ENCODE measurements around the gene BPIFB1.
A peak's percentile ranks its signal among the peaks of the same experiment; 100 is the strongest.

The BPIFB1 gene

DNA sequence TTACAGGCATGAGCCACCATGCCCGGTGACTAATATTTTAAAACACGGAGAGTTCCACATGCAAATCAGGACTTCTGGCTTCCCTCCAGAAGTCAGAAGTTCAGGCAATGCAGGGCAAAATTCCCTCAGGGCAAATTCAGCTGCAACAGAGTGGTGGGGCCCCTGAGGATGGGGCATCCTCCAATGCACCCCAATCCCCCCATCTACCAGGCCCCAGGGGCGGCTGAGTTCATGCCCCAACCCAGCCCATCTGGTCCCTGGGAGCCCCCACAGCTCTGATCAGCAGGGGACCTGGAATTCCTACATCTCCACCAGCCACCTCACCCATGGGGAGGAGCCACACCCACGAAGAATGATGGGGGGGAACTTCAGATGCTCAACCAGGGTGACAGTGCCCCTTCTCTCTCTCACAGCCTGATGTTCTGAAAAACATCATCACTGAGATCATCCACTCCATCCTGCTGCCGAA is 22.6 kb downstream of the BPIFB1 start (continued):
- TF ChIP-seq, protein P1, sequence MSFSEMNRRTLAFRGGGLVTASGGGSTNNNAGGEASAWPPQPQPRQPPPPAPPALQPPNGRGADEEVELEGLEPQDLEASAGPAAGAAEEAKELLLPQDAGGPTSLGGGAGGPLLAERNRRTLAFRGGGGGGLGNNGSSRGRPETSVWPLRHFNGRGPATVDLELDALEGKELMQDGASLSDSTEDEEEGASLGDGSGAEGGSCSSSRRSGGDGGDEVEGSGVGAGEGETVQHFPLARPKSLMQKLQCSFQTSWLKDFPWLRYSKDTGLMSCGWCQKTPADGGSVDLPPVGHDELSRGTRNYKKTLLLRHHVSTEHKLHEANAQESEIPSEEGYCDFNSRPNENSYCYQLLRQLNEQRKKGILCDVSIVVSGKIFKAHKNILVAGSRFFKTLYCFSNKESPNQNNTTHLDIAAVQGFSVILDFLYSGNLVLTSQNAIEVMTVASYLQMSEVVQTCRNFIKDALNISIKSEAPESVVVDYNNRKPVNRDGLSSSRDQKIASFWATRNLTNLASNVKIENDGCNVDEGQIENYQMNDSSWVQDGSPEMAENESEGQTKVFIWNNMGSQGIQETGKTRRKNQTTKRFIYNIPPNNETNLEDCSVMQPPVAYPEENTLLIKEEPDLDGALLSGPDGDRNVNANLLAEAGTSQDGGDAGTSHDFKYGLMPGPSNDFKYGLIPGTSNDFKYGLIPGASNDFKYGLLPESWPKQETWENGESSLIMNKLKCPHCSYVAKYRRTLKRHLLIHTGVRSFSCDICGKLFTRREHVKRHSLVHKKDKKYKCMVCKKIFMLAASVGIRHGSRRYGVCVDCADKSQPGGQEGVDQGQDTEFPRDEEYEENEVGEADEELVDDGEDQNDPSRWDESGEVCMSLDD (tag by site-specific recombination; IDR thresholded peaks at IDR 0.05), result 0 out of 2 replicates have a peak, but pooled peaks have one; percentile 52
- TF ChIP-seq ZNF629 (tag by site-specific recombination; IDR thresholded peaks at IDR 0.05), result 0 out of 2 replicates have a peak, but pooled peaks have one; percentile 10

DNA sequence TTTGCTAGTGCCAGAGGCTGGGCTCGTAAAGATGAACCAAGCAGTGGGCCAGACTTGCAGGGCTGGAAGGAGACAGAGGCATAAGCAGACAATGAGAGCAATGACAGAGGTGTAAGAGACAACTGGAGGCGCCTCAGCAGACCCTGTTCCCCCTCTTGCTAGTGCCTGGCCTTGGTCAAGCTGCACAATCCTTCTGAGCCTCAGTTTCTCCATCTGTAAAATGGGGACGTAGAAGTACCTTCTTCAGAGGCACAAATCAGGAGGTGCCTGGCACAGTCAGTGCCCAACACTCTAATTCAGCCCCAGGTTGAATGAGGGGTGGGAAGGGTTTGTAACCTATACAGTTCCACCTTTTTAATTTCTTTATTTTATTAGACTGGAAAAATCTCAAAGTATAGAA is 23.2 kb downstream of the BPIFB1 start:
- TF ChIP-seq ZNF354C (tag by site-specific recombination; IDR thresholded peaks at IDR 0.05; ENCODE audit: borderline replicate concordance, low read depth), result no peak
- no peak for TF ChIP-seq ZNF747 (tag by site-specific recombination; IDR thresholded peaks at IDR 0.05)
- TF ChIP-seq ZNF2 (tag by site-specific recombination; IDR thresholded peaks at IDR 0.05), result no peak
- TF ChIP-seq, protein P2, sequence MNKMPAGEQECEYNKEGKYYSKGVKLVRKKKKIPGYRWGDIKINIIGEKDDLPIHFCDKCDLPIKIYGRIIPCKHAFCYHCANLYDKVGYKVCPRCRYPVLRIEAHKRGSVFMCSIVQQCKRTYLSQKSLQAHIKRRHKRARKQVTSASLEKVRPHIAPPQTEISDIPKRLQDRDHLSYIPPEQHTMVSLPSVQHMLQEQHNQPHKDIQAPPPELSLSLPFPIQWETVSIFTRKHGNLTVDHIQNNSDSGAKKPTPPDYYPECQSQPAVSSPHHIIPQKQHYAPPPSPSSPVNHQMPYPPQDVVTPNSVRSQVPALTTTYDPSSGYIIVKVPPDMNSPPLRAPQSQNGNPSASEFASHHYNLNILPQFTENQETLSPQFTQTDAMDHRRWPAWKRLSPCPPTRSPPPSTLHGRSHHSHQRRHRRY (tag by site-specific recombination; IDR thresholded peaks at IDR 0.05), result no peak
- no peak for TF ChIP-seq ZNF433 (tag by site-specific recombination; IDR thresholded peaks at IDR 0.05; ENCODE audit: low read depth)
- TF ChIP-seq, protein P1 (tag by site-specific recombination; IDR thresholded peaks at IDR 0.05), result no peak
- no peak for TF ChIP-seq ZNF221 (tag by site-specific recombination; IDR thresholded peaks at IDR 0.05; ENCODE audit: borderline replicate concordance)
- TF ChIP-seq ZNF23 (tag by site-specific recombination; IDR thresholded peaks at IDR 0.05; ENCODE audit: borderline replicate concordance), result no peak
- TF ChIP-seq ZNF560 (tag by site-specific recombination; IDR thresholded peaks at IDR 0.05; ENCODE audit: borderline replicate concordance), result no peak
- TF ChIP-seq, protein P3, sequence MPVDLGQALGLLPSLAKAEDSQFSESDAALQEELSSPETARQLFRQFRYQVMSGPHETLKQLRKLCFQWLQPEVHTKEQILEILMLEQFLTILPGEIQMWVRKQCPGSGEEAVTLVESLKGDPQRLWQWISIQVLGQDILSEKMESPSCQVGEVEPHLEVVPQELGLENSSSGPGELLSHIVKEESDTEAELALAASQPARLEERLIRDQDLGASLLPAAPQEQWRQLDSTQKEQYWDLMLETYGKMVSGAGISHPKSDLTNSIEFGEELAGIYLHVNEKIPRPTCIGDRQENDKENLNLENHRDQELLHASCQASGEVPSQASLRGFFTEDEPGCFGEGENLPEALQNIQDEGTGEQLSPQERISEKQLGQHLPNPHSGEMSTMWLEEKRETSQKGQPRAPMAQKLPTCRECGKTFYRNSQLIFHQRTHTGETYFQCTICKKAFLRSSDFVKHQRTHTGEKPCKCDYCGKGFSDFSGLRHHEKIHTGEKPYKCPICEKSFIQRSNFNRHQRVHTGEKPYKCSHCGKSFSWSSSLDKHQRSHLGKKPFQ (tag by site-specific recombination; IDR thresholded peaks at IDR 0.05), result no peak
- no peak for TF ChIP-seq ZSCAN16 (tag by site-specific recombination; IDR thresholded peaks at IDR 0.05)
- no peak for TF ChIP-seq ZNF664 (tag by site-specific recombination; IDR thresholded peaks at IDR 0.05)
- TF ChIP-seq ZNF248 (tag by site-specific recombination; IDR thresholded peaks at IDR 0.05), result no peak
- TF ChIP-seq, protein P4, sequence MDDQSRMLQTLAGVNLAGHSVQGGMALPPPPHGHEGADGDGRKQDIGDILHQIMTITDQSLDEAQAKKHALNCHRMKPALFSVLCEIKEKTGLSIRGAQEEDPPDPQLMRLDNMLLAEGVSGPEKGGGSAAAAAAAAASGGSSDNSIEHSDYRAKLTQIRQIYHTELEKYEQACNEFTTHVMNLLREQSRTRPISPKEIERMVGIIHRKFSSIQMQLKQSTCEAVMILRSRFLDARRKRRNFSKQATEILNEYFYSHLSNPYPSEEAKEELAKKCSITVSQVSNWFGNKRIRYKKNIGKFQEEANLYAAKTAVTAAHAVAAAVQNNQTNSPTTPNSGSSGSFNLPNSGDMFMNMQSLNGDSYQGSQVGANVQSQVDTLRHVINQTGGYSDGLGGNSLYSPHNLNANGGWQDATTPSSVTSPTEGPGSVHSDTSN (CRISPR knock-in tag; IDR thresholded peaks at IDR 0.05), result no peak
- TF ChIP-seq ZNF621 (tag by site-specific recombination; IDR thresholded peaks at IDR 0.05), result no peak
- no peak overlapping the region for H3K4me3 ChIP-seq (ENCODE audit: low read depth, low read length)

More for the DNA sequence above, 23.2 kb downstream of the BPIFB1 start:
- H3K9me3 ChIP-seq (ENCODE audit: control insufficient read depth, insufficient read depth, low read depth, low read length), result no peaks in the 10 kb centered on the region
- CTCF ChIA-PET, result no interaction called here
- no peak overlapping the region for H3K27ac ChIP-seq (ENCODE audit: extremely low read depth, low read depth, low read length)
- POLR2A ChIA-PET, result no interaction called here
- no peaks in the 10 kb centered on the region for H3K36me3 ChIP-seq (ENCODE audit: control insufficient read depth in 2 of 2, insufficient read depth in 1 of 2, low read length in 2 of 2)
- H3K4me1 ChIP-seq (ENCODE audit: control insufficient read depth, insufficient read depth, low read length), result no peaks in the 10 kb centered on the region
